GM19395 (cell line): ENCODE data around the gene ZBTB47.

Experiments
- ATAC-seq: cut with Tn5 transposase; IDR thresholded peaks from one replicate; pipeline ENCODE4 v1.9.1; 2021; ENCODE audit warnings: mild to moderate bottlenecking, moderate library complexity; ENCODE audit not compliant: unreplicated experiment

The ZBTB47 gene

GRCh38 chr3:42664438-42664803 lies 10.9 kb downstream of the ZBTB47 start:
- no peak for ATAC-seq

- ATAC-seq = no peak
Measured at GRCh38 chr3:42665050-42665878, 11.8 kb downstream of the ZBTB47 start.

DNA sequence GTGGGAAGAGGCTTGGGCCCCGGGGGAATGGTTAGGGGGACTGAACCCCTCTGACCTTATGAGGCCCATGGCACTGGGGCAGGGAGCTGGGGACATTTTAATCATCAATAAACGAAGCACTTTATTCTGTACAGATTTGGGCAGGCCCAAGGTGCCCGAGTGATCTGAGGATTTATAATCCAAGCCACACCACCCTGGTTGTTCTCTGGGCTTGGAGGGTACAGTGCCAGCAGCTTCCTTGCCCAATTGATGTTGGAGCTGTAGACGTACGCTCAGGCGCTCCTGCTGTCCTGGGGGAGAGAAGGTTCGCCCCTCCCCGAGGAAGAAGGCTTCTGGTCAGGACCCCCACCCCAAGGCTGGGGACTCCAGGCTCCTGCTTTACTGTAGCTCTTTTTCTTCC lies 12.5 kb downstream of the ZBTB47 start:
- no peak for ATAC-seq

DNA sequence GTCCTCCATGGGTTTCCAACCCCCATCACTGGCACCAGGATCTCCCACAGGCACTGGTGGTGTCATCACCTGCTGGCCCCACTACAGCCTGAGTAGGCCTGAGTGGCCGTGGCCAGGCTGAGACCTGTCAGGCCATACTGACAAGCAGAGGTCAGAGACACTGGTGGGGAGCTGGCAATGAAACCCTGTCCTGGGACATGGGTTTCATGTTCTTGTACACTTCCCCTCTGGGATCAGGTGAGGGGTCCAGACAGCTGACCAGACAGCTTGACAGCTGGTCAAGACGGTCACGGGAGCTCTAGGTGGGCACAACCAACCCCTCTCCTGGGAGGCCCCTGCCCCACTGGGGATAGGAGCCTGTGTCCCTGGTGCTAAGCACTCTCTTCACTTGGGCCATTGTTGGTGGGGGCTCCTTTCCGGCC lies 13.1 kb downstream of the ZBTB47 start:
- ATAC-seq = no peak

- ATAC-seq = no peak
Measured at GRCh38 chr3:42667096-42667522, 13.6 kb downstream of the ZBTB47 start.

DNA sequence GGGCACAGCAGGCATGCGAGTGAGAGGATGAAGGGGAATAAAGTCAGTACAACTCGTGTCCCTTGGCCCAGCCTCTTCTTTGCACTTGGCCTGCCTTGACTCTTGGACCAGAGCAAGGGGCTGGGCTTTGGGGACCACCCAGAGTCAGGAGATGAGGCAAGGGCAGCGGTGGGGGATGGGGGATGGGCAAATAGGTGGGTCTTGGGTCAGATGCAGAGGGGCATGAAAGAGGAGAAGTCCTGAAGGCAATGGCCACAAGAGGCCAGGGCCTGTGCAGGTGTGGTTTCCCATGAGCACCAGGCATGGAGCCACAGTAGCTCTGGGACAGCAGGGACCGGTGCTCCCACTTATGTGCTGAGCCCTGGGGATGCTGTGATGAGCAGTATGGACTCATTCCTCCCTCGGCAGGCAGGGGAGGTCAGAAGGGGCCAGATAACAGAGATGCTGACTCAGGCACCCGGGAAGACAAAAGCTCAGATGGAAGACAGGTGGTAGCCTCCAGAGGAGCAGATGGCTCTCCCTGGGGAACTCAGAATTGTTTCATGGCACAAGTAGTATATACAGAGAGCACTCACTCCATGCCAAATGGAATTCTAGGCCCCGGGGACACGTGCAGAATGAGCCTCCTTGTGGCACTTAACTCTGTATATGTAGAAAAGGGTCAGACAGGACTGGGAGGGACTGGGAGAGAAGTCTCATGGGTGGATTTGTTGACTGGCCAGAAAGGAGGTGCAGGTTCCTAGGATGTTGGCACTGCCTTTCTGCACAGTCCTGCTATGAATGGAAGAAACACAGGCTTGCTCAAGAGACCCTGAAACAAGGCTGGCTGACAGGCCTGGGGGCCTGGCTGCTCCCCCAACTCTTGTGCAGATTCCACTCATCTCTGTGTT lies 14.3 kb downstream of the ZBTB47 start:
- ATAC-seq = no peak

DNA sequence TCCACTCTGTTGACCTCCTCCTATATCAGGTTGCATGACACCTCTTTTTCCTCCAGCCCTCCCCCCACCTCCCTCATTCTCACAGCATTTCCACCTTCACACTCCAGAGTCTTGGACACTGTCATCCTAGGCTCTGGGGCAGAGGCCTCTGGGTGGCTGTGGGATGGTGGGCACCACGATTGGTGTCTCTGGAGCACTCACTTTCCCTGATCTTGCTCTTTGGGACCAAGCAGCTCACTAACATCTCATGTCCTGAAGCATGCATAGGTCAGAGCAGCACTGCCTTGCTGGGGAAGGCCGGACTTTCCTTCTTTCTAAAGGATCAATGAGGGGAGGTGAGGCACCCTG lies 14.9 kb downstream of the ZBTB47 start:
- ATAC-seq = no peak

GRCh38 chr3:42668793-42669217 lies 15.3 kb downstream of the ZBTB47 start:
- no peak for ATAC-seq

DNA sequence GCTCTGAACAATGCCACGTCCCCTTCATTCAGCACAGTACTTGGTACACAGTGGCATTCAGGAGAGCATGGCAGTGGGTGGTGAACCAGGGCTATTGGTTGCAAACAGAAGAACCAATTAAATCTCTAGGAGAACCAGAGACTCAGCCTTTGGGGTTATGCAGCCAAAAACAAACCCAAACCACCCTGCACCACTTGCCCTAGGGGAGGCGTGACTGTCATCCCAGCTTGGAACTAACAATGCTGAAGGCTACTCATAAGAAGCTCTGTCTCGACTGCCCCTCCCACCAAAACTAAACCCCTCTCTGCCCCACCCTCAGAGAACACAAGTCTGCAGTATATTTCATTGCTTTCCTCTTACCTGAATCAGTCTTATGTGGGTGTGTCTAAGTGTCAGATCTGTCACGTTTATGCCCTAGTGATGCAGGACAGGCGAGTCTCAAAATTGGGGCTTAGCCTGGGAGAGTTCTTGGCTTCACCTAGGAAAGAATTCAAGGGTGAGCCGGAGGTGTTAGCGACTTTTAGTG lies 16.6 kb downstream of the ZBTB47 start:
- ATAC-seq = no peak

DNA sequence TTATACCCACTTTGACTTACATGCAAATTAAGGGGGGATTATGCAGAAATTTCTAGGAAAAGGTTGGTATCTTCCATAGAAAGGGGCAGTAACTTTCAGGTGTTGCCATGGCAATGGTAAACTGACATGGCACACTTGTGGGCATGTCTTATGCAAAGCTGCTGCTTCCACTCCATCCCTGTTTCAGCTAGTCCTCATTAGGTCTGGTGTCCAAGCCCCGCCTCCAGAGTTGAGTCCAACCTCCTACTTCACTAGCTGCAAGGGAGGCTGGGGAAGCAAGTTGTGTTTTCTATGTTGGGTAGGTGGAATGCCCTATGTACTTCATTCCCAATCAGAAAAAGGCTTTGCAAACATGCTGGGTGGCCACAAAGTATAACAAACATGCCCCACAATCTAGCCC lies 17.2 kb downstream of the ZBTB47 start:
- no peak for ATAC-seq

DNA sequence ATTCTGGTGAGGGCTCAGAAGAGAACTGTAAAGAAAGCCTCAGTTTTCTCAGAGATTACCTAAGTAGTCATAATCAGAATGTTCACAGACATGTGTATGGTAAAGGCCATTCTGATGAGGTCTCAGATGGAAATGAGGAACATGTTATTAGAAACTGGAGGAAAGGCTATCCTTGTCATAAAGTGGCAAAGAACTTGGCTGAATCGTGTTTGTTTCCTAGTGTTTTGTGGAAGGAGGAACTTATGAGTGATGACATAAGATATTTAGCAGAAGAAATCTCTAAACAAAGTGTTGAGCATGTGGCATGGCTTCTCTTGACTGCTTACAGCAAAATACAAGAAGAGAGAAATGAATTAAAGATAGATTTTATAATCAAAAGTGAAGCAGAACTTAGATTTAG lies 19.0 kb downstream of the ZBTB47 start:
- ATAC-seq = no peak

DNA sequence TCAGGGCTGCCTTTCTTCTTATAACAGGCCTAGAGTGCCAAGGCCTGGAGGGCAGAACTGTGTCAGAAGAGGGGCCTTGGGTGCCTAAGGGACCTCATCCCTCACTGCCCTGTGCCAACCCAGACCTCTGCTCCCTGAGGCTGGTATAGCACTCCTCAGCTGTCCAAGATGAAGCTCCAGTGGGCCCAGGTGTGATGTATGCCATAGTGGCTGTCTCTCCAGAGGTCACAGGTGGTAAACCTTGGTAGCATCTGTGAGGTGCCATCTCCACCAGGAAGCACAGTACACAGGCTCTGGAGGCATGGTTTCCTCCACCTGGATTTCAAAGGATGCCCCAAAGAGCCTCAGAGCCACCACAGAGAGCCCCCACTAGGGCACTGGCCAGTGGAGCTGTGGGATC lies 19.6 kb downstream of the ZBTB47 start:
- no peak for ATAC-seq

DNA sequence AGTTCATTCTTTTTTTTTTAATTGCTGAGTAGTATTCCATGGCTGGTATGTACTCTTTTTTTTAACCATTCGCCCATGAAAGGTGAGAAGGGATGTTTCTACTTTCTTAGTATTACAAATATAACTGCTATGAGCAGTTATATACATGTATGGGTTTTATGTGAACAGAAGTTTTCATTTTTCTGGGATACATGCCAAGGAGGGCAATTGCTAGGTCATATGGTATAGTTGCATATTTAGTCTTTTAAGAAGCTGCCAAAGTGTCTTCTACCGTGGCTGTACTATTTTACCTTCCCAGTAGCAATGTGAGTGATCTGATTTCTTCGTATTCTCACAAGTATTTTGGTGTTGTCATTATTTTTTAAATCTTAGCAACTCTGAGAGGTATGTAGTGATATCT lies 20.6 kb downstream of the ZBTB47 start:
- no peak for ATAC-seq

- no peak for ATAC-seq
Measured at GRCh38 chr3:42675909-42676308, 22.4 kb downstream of the ZBTB47 start.

DNA sequence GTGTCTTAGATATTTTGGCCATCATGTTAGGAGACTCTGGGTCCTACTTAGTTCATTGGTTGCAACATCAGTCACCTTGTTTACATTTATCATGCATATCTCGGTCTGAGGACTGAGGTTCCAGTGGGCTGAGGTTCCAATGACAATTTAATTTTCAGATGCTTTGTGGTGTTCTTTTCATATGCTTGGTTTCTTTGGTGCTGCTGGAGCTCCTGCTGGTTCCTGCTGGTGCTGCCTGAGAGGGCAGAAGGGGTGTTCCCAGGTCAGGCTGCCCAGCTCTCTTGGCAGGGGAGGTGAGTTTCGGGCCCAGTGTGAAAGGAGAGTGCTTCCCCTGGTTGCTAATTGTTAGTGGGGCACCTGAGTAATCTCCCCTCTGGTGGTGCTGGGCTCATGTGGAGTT lies 24.9 kb downstream of the ZBTB47 start:
- ATAC-seq = no peak

DNA sequence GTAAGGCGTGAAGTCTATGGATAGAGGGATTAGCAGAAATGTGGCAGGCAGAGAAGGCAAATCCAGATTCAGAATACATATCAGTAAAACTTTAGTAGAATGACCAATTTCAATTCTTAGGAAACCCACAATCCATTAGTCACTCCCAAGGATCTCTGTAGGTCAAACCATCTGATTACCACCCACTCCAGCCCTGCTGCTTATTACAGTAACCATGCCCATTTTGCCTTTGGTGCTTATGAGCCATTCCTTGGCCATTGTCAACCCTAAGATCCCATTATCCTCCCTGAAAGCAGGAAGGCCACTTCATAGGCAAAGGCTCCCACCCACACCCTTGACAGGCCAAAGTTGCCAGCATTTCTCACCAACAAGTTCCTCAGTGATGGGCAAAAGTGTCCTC lies 26.8 kb downstream of the ZBTB47 start:
- no peak for ATAC-seq

GRCh38 chr3:42680806-42681205 lies 27.3 kb downstream of the ZBTB47 start:
- ATAC-seq = no peak

- no peak for ATAC-seq
Measured at GRCh38 chr3:42681361-42682038, 28.0 kb downstream of the ZBTB47 start.

DNA sequence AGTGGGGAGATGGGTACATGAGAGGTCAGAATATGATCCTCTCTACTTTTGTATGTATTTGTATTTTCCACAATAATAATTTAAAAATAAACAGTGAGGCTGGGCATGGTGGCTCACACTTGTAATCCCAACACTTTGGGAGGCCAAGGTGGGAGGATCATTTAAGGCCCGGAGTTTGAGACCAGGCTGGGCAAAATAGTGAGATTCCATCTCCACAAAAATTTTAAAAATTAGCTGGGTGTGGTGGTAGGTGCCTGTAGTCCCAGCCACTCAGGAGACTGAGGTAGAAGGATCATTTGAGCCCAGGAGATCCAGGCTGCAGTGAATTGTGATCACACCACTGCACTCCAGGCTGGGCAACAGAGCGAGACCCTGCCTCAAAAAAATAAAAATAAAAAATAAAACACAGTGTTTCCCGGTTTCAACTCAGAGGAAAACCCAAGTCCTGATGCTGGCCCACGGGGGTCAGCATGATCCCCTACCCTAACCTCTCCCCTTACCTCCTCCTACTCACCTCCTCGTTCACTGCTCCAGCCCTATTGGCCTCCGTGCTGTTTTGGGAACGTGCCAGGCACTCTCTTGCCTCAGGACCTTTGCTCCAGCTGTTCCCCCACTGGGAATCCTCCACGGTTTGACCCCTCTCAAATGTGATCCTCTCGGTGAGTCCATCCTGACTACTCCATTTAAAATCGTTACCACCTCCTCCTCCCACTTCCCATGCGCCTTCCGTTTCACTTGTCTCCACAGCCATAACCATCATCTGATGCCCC lies 29.0 kb downstream of the ZBTB47 start:
- ATAC-seq = no peak

DNA sequence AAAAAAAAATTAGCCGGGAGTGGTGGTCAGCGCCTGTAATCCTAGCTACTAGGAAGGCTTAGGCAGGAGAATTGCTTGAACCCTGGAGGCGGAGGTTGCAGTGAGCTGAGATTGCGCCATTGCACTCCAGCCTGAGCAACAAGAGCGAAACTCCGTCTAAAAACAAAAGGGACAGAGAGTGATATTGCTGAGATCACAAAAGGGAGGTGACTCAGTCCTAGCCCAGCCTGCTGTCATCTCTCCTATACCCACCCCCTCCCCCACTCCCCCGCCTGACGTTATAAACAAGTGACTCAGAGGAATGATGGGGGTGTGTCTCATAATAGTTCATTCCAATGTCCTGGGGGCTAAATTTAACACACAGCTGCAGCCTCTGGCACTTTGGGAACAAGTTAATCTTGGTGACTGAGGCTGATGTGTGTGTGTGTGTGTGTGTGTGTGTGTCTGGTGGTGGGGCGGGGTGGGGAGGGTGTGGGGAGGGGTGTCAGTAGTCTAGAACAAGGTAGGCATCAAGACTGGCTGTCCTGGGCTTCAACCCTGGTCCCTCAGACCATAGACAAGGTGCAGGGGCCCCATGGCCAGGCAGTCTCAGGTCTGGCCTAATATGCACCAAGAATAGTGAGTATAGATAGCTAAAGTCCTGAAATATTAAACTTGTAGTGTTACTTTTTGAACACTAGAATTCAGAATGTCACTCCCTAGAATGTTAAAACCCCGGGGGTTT lies 30.5 kb downstream of the ZBTB47 start:
- no peak for ATAC-seq
